Activated CD4-positive, alpha-beta T cell treated with anti-CD3 and anti-CD28 coated beads, Interleukin-2, amount 50 U/mL, for 4 hours (primary cell): ENCODE measurements around the gene PAFAH1B1.
"Not testable (repeated sequence)": the region's sequence is repeated elsewhere in the genome, so short reads cannot be mapped to it uniquely, and the experiment has no call there.

Source experiments
- DNase-seq, 2 experiments: peaks; one replicate each; pipeline ENCODE4 v3.0.0-alpha.2; 2020

PAFAH1B1 gene

DNA sequence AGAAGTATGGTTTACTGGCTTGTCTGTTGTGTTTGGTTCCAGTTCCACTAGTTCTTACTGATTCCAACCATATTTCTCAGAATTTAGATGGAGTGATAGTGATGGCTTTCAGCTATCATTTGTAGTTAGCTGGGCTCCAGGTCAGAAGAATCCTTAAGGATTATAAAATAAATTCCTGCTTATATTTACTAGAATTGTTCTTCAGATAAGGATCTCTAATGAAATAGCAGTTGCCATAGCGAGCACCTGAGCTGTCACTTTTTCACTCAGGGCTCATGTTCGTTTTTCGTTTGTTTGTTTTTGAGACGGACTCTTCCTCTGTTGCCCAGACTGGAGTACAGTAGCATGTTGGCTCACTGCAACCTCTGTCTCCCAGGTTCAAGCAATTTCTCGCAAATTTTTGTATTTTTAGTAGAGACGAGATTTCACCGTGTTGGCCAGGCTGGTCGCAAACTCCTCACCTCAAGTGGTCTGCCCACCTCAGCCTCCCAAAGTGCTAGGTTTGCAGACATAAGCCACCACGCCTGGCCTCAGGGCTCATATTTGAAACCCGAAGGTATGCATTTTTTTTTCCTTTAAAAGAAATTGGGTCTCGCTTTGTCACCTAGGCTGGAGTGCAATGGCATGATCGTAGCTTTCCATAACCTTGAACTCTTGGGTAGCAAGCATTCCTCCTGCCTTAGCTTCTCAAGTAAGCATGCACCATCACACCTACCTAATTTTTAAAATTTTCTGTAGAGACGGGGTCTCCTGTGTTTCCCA is 42.9 kb downstream of the PAFAH1B1 start:
- DNase-seq: no peak

DNA sequence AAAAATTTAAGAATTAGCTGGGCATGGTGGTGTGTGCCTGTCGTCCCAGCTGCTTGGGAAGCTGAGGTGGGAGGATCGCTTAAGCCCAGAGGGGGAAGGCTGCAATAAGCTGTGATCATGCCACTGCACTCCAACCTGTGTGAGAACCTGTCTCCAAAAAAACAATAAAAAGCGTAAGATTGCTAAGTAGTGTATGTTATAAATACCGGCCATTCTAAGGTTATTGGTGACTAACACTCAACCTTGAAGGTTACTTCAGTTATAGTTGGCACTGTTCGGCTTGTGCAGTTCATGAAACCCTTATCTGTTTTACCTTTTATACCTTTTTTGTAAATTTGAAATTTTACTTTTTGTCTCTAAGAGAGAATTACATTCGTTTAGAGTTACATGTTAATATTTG is 44.0 kb downstream of the PAFAH1B1 start:
- no peak for DNase-seq

DNA sequence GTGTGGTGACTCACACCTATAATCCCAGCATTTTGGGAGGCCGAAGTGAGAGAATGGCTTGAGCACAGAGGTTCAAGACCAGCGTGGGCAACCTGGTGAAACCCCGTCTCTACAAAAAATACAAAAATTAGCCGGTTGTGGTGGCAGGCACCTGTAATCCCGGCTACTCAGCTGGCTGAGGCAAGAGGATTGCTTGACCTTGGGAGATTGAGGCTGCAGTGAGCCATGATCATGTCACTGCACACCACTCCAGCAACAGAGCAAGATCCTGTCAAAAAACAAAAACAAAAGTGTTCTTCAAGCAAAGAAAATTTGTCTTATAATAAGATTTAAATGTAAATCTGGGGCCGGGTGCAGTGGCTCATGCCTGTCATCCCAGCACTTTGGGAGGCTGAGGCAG is 51.5 kb downstream of the PAFAH1B1 start:
- no peak for DNase-seq

DNA sequence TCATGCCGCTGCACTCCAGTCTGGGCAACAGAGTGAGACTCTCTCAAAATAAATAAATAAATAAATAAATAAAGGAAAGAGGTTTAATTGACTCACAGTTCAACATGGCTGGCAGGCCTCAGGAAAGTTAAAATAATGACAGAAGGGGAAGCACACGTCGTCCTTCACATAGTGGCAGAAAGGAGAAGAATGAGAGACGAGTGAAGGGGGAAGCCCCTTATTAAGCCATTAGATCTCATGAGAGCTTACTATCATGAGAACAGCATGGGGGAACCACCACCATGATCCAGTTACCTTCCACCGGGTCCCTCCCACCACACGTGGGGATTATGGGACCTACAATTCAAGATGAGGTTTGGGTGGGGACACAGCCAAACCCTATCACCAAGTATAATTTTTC is 54.5 kb downstream of the PAFAH1B1 start:
- DNase-seq: no peak

DNA sequence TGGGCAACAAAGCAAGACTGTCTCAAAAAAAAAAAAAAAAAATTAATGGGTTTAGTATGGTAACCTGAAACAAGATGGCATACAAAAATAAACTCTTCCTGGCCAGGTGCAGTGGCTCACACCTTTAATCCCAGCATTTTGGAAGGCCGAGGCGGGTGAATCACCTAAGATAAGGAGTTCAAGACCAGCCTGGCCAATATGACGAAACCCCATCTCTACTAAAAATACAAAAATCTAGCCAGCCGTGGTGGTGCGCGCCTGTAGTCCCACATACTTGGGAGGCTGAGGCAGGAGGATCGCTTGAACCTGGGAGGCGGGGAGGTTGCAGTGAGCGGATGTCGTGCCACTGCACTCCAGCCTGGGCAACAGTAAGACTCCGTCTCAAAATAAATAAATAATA is 55.7 kb downstream of the PAFAH1B1 start:
- DNase-seq: no peak

DNA sequence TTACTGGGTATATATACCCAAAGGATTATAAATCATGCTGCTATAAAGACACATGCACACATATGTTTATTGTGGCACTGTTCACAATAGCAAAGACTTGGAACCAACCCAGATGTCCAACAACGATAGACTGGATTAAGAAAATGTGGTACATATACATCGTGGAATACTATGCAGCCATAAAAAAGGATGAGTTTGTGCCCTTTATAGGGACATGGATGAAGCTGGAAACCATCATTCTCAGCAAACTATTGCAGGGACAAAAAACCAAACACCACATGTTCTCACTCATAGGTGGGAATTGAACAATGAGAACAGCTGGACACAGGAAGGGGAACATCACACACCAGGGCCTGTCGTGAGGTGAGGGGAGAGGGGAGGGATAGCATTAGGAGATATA is 59.5 kb downstream of the PAFAH1B1 start:
- not testable (repeated sequence) for DNase-seq

DNA sequence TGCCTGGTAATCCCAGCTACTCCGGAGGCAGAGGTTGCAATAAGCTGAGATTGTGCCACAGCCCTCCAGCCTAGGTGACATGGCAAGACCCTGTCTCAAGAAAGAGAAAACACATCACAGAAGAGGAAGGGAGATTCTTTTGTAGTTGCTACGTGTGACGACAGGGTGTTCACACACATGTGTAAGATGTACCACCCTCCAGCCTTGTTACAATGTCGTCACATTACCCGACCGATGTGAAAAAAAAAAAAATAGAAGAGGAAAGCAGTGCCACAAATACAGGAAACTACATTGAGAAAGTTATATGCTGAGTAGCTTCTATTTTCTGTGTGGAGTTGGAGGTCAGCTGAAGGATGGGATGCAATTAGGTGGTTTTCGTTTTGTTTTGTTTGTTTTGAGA is 62.1 kb downstream of the PAFAH1B1 start:
- DNase-seq: no peak

DNA sequence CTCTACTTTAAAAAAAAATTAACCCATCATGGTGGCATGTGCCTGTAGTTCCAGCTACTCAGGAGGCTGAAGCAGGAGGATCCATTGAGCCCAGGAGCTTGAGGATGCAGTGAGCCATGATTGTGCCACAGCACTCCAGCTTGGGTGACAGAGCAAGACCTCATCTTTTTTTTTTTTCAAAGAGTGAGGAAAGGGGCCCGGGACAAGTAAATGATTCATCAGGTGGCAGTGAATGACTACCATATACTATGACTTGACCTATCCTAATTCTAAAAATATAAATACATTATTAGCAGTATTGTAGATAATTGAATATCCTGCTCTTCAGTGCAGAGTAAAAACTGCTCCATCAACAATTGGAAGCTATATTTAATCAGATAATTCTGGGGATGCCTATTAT is 62.8 kb downstream of the PAFAH1B1 start:
- no peak for DNase-seq

DNA sequence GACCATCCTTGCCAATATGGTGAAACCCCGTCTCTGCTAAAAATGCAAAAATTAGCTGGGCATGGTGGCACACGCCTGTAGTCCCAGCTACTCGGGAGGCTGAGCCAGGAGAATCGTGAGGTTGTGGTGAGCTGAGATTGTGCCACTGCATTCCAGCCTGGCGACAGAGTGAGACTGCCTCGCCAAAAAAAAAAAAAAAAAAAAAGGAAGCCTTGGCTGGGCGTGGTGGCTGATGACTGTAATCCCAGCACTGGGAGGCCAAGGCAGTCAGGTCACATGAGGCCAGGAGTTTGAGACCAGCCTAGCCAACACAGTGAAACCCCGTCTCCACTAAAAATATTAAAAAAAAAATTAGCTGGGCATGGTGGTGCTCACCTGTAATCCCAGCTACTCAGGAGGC is 65.9 kb downstream of the PAFAH1B1 start:
- not testable (repeated sequence) for DNase-seq

DNA sequence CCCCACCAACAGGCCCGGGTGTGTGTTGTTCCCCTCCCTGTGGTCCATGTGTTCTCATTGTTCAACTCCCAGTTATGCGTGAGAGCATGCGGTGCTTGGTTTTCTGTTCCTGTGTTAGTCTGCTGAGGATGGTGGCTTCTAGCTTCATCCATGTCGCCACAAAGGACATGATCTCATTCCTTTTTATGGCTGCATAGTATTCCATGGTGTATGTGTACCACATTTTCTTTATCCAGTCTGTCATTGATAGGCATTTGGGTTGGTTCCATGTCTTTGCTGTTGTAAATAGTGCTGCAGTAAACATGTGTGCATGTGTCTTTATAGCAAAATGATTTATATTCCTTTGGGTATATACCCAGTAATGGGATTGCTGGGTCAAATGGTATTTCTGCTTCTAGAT is 67.0 kb downstream of the PAFAH1B1 start:
- DNase-seq: not testable (repeated sequence)

DNA sequence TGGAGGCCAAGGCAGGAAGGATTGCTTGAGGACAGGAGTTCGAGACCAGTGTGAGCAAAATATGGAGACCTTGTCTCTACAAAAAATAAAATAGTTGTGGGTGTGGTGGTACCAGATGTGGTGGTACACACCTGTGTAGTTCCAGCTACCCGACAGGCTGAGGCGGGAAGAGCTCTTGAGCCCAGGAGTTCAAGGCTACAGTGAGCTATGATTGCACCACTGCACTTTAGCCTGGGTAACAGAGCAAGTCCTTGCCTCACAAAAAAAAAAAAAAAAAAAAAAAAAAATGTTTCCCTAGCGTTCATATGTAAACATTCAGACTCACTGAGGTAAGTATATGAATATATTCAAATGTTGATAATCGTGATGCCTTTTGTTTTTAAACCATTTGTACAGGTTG is 78.6 kb downstream of the PAFAH1B1 start:
- no peak for DNase-seq

DNA sequence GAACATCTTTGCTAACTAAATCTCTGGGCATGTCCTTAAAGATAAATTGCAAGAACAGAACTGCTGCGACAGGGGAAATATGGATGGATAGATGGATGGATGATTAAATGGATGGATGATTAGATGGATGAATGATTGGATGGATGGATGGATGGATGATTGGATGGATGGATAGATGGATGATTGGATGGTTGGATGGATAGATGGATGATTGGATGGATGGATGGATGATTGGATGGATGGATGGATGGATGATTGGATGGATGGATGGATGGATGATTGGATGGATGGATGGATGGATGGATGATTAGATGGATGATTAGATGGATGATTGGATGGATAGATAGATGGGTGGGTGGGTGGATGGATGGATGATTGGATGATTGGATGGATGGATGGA is 85.8 kb downstream of the PAFAH1B1 start:
- DNase-seq: not testable (repeated sequence)

DNA sequence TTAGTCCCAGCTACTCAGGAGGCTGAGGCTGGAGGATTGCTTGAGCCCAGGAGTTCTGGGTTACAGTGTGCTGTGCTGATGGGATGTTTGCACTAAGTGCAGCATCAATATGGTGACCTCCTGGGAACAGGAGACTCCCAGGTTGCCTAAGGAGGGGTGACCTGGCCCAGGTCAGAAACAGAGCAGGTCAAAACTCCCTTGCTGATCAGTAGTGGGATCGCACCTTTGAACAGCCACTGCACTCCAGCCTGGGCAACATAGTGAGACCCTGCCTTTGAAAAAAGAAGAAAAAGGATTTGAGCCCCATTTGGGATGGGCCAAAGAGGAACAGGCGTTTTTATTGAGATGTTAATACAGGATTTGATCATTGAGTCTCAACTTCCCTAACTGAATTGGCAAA is 87.5 kb downstream of the PAFAH1B1 start:
- DNase-seq: no peak

DNA sequence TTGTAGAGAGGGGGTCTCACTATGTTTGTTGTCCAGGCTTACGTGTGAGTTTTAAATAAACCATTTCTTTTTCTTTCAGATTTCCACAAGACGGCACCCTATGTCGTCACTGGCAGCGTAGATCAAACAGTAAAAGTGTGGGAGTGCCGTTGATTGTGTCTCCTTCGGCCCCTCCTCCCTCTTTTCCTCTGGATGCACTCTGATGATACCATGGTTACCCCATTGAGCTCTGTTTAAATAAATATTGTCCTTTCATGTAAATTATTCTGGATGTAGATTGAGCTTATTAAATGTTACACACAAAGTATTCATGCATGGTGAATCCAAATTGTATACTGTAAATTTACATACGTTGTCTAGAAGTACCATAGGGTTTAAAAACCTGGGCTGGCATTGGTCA is 88.2 kb downstream of the PAFAH1B1 start:
- no peak for DNase-seq

DNA sequence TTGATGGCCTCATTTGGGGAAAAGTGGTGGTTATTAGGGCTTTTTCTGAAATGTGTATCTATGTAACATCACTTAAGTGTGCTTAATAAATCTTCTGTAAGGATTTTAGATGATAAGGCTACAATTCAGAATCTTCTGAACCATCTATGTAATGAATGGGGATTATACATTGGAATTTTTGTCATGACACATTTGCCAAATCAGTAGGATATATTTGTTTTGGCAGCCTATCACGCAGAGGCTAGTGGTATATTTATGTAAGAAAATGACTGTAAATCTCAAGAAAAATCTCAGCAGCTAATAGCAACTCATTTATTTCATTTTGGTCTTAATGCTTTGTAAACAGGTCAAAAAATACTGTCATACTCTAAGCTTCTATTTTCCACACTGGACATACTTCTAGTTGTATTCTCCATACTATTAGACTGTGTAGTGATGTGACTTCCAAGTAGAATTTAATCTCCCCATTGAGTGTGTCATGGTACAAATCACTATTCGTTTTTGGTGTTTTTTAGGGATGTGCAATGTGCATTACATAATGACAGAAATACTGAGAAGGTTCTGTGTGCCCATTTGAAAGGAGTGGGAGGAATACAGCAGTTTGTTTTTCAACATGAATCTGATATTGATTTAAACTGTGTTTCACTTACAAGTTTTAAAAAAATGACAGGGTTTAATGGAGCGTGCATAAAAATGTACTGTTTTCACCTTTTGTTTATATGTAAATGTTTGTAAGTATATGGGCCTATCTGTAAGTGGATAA is 88.9 kb downstream of the PAFAH1B1 start:
- no peak for DNase-seq

DNA sequence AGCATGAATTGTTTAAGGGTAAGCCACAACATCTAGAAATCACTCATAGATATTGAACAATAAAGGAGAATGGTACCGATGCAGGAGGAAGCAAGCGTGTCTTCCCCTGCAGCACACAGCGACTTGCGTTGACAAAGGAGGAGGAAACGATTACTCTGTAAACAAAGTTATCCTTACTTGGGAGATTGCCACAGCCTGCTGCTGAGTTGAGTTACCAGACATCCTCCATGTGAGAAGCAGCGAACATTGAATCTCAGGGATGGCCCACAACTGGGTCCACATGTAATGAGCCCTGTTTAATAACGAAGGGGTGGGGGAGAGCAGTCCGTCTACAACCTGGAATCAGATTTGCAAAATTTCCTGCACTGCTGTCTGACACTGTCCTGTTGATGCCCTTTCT is 90.5 kb downstream of the PAFAH1B1 start:
- no peak for DNase-seq

DNA sequence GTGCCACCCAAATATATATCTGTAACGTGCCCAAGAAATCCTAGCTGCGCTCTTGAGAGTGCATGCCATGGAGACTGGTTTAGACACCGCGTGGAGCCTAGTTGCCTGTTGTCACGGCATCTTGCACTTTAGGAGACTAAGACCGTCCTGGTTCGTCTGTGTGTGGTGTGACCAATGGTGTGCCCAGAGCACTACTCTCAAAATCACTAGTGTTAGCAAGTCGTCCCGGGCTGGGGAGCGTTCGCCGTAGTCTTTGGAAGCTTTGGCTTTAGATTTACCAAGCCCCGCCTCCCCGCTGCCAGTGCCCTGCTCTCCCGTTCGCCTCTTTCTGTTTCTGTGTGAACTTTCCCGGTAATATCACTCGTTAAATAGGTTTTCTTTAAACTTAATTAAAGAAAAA is 91.1 kb downstream of the PAFAH1B1 start:
- no peak for DNase-seq

DNA sequence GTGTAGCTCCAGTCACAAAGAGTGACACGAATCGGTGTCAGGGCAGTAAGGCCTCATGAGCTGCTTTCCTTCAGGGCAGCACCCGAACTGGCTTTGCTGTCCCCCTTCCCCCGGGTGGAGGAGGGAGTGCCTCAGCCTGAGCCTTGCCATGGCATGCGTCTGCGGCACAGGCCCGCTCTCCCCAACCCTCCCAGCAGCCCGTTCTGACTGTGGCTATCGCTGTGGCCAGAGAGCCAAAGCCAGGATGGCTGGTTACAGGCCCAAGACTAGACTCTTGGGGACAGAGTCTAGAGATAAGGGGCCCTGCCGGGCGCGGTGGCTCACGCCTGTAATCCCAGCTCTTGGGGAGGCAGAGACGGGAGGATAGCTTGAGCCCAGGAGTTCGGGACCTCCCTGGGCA is 92.2 kb downstream of the PAFAH1B1 start:
- no peak for DNase-seq

DNA sequence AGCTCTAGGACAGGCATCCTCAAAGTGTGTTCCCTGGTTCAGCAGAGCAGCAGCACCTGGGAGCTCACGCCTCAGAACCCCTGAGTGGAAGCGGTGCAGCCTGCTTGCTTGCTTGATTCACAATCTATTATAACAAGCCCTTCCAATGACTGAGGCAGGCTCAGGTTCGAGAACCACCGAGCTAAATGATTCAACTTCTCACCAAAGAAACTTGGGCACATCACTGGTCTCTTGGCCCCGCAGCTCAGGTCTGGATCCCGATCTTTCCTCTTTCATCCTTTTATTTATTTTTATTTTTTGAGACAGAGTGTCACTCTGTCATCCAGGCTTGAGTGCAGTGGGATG is 93.6 kb downstream of the PAFAH1B1 start:
- DNase-seq: no peak

DNA sequence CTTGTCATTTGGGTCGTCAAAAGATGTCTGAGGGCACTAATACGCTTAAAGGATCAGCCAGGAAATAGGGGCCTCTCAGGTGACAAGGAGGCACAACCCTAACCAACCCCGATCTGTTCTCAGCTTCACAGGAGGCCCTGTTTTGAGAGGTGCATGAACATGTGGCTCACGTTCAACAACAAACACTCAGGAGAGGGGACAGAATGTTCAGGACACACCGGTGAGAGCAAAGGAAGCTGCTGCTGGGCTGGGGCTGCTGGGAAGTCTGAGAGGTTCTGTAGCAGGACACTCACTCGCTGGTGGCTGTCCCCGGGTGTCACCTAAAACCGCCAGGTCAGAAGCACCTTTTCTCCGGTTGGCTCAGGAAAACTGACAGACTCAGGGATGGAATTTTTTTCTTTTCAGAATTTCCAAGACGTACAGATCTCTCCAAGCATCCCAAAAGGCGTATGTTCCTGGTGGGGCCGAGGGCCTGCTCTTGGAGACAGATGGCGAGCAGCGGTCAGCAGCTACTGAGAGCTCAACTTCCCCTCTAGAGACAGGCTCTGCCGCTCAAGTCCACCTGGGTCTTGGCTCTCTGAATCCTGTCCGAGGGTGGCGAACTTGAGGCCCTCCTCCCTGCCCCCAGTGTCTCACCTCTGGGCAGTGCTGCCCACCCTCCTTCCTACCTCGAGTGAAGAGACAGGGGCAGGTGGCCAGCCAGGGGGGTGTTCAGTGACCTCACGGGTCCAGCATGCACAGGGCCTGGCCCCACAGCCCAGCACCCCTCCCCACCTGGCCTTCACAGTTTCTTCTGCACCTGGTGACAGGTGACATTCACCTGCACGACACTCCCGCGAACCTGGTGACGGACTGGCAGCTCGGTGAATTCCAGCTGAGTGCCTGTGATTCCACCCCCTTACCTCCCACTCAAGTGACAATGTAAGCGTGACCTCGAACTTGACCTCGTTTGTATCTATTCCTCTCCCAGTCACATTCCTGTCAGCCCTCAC is 95.2 kb downstream of the PAFAH1B1 start:
- no peak for DNase-seq

DNA sequence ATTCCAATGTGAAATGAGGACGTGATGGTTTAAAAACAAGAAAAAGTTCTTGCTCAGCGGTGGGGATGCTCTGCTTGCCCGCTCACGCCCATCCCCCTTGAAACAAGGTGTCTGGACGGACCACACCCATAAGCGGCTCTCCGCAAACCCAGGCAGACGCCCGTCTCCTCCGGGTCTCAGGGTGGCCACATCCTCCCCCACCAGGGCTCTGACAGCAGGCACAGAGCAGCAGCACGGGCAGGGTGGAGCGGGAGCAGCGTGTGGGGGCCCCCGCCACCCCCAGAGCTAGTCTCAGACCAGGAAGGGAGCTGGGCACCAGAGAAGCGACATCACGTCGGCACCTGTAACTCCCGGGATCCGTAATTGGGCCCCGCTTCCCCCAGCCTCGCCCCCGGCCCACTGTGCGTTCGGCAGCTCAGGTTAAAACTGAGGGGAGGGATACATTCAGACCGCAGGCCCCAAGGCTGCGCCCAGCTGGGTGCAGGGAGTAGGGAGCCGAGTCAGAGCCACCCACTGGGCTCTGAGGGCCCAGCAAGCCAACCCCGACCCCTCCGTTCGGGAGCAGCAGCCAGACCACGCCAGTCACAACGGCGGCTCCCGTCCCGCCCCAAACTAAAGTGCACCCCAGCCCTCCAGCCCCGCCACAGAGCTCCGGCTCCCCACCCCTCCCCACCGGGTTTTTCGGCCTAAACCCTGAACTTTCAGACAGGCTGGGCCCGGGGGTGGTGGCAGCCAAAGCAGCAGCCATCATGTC is 96.1 kb downstream of the PAFAH1B1 start:
- DNase-seq: no peak

DNA sequence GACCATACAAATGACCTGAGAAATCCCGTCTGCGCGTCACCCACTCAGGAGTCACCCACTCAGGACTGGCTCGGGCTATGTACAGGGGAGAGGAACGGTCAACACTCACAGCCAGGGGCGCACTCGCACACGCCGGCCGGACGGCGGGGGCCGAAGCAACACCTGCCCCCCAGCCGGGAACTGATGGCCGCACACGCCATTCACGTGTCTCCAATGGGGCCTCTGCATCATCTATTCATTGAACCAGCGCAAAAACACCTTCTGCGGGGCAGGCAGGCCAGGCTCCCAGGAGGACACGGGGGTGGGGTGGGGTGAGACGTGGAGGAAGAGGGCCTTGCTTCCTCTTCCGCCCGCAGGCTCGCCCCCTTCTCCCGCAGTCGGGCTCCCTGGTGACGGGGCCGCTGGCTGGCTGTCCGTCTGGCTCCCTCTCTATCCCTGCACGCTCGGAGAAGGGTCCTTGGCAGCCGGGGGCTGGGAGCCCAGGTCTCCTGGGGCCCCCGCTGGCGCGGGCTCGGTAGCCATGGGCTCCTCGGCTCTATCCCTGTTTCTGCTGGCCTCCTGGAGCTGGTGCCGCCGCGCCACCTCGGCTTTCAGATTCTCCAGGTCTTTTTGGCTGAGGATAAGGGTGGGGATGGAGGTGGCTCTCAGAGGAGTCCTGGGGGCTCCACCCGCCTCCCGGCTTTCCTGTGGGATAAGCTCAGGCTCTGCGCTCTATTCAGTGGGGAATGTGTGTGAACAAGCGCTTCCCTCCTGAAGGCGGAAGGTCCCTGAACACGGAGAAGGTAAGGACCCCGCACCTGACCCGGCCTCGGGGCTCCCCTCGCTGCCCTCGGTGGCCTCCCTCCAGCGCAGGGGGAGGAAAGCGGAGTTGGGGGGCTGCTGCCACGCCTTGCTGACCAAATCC is 97.0 kb downstream of the PAFAH1B1 start:
- DNase-seq: no peak
